HUDEP-2 (cell line): ENCODE results near the gene NHLRC1.
"Not testable (repeated sequence)": the region's sequence is repeated elsewhere in the genome, so short reads cannot be mapped to it uniquely, and the experiment has no call there.

ENCODE experiments used
- DNase-seq, 76 experiments: peaks; one replicate each; lab custom pipeline; 2025; ENCODE audit not compliant: unreplicated experiment in 76 of 76; lab: John Stamatoyannopoulos, UW

NHLRC1 gene

DNA sequence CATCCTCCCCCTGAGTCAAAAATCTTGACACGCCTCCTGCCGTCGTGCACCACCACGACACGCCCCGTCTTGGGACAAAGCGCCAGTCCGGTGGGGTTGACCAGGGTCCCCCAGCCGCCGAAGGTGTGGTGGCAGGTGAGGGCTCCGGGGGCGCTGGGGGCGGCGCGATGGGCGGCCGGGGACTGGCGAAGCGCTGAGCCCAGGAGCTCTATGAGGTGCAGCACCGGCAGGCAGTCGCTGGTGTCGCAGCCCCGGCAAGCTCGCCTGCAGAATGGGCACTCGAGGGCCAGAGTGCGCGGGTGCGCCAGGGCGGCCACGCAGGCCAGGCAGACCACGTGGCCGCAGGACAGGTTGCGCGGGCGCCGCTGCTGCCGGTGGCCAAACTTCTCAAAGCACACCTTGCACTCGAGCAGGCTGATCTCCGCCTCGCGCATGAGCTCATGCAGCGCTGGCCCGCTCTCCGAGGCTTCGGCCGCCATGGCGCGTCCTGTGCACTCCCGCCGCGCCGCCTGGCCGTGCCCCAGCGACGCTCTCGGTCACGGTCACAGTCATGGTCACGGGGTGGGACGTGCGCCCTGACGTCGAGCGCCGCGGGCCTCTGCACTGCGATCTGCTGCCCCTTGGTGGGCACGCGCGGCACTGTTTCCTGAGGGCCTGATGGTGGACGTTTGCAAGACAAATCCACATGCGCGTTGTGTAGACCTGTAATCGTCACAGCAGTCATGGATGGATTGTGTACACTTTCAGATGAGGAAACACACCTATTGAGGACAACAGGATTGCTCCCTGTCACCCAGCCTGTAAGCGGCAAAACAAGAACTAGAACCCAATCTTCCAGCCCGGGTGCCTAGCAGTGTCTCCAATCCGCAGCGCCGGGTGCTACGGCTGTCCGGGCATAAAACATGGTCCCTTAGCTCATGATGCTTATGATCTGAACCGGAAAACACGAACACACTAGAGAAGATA is at the start of gene NHLRC1:
Gene NHLRC1 (minus strand): TSS at position 550 of the 966 bp plus-strand sequence. CDS start 71 bp downstream, at position 479.
- peak; percentile 28 to 95 (median 91) for DNase-seq

DNA sequence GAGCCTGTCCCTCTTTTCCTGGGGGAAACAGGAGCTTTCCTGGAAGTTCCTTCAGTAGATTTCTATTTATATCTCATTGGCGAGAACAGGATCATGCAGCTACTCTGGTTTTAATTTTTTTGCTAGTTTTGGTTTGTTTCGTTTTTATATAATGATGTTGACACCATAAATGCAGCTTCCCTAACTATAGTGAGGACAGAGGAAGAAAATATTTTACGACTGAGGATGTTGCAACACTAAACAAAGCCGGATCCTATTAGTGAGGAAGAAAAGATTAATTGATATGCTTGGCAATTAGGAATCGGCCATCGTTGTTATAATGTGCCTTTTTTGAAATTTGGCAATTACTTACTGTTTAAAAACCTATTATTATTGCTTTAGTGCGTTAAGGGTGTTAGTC is 49.4 kb upstream of the NHLRC1 start:
- DNase-seq: no peak

DNA sequence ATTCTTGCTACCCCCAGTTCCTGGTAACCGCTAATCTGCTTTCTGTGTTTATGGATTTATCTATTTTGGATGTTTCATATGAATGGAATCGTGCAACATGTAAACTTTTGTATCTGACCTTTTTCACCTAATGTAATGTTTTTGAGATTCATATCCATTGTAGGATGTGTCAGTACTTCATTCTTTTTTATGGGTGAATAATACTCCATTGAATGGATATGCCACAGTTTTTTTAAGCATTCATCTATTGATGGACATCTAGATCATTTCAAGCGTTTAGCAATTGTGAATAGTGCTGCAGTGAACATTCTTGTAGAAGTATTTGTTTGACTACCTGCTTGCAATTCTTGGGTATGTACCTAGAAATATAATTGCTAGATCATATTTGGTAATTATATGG is 45.8 kb upstream of the NHLRC1 start:
- DNase-seq: no peak

DNA sequence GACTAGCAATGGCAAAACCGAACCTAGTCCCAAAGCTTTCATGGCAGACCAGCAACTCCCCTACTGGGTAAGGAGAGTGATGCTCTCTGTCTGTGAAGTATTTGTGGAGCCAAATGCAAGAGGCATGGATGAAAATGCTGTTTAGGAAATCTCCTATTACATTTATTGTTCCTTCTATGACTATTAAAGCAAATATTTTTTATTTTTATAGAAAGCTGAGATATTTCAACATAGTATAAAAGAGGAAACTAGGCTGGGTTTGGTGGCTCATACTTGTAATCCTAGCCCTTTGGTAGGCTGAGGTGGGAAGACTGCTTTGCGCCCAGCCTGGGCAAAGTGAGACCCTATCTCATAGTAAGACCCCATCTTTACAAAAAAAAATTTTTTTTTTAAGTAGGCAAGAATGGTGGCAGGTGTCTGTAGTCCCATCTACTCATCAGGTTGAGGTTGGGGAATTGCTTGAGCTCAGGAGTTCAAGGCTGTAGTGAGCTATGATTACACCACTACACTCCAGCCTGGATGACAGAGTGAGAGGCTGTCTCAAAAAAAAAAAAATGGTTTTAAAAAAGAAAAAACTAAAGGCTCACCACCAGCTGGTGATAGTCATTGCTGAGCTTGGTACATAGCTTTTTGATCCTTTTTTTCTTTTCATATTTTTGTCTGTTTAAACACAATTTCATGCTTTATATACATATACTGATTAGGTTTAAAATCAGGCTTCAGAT is 44.0 kb upstream of the NHLRC1 start:
- no peak for DNase-seq

DNA sequence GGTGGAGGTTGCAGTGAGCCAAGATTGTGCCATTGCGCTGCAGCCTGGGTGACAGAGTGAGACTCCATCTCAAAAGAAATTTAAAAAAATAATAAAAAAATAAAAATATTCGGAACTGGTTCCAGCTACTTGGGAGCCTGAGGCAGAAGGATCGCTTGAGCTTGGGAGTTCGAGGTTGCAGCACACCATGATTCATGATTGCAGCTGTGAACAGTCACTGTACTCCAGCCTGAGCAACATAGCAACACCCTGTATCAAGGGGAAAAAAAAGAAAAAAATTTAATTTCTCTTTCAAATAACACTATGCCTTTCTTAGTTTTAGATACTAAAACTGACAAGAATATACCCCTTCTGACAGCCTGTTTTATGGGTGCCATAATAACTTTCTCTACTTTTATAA is 43.3 kb upstream of the NHLRC1 start:
- no peak for DNase-seq

DNA sequence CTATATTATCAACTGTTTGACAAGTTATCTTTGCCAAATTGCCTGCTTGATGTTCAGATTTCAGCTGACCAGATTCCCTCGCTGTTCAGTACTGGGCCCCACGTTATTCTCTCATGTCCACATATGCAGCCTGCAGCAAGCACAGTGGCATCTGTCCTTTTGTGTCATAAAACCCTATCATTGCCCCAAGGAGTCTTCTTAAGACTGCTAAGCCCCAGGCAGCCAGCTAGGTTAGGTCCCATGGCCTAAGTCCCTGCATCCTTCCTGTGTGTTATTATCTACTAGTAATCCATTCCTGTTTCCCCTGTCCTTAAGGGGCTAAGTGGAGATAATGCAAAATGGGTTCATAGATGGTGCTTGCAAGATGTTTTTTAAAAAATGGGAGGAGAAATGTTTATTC is 39.9 kb upstream of the NHLRC1 start:
- no peak for DNase-seq

DNA sequence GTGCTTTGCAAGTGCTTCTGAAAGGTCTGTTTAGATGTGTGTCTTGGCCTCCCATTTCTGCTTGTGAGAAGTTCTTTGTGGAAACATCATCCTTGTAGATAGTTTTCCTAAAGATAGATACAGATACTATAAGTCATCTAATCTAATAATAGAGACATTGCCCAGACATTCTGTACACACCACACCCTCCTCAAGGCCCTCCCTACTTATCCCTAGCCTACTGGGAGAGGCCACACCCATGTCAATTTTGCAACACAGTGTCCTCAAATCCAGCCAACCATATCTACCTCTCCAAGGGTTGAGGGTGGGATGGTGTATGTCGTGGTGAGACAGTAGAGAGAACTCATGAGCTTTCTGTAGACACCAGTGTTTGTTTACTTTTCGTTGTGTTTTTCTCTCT is 39.0 kb upstream of the NHLRC1 start:
- peak in 15 of 76 experiments; percentile 6 to 48 (median 21) for DNase-seq

DNA sequence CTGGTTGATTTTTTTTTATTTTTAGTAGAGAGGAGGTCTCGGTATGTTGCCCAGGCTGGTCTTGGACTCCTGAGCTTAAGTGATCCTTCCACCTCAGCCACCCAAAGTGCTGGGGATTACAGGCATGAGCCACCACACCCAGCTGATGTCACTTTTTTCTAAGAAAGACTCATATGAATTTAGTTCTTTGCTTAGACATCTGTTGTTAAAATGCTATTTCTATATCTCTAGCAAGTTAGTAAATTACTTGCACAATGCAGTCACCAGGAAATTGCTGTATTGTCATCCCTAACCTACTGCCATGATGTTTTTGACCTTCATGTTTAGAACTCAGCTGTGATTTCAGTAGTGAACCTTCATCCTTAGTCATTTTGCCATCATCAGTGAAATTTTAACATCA is 38.4 kb upstream of the NHLRC1 start:
- DNase-seq: peak in 1 of 76 experiments; percentile 6

DNA sequence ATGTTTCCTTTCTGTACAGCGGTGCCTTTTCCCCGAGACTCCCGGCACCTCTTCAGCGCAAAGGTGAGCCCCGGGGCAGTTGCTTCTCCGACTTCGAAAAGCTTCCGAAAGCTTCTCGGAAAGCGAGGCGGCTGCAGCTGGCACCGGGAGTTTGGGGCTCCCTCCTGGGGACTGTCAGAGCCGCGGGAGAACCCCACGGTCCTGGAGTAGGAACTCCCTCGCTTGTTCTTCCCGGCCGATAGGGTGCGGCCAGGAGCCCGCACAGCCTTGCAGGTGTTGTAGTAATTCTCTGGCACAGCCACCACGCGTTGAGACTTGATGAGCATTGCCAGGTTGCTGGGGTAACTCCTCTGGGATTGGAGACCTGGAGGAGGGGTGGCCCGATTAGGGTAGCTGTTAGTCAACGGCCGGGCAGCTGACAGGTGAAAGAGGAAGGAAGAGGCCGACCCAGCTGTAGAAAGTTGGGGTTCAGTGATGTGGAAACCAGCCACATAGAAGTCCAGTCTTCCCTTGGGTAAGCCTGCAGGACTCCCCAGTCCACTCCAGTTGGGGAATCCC is 33.5 kb upstream of the NHLRC1 start:
- peak in 46 of 76 experiments; percentile 11 to 64 (median 38) for DNase-seq

DNA sequence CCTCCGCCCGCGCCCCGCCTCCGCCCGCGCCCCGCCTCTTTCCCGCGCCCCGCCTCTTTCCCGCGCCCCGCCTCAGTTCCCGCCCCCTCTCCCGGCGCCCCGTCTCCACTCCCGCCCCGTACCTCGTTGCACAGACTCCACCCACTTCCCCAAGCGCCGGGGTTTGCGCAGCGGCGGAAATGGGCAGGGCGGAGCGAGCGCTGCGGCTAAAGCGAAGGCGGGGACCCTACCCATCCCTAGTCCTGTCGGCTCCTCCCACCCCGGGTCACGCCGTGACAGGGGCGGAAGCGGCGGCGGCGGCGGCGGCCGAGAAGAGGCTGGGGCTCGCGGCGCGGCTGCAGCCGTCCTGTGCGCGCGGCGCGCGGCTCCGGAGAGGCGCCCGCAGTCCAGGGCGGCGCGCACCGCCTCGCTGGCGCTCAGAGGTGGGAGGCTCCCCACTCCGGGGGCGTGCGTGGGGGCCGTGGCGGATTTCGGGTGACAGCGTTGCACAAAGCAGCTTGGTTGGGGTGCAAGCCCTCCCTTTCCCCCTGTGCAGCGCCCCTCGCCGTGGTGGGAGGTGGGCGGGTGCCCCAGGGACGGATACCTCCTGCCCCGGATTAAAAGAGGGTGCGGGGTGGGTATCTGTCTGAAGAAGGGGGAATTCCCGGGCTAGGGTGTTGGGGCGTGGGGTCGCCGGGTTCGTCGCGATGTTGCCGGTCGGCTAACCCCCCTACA is 32.8 kb upstream of the NHLRC1 start, which contains the start of gene KDM1B:
Gene KDM1B (plus strand): TSS at position 273 of the 714 bp plus-strand sequence. CDS start 4,474 bp downstream, outside the sequence.
- peak; percentile 74 to 100 (median 99) for DNase-seq

DNA sequence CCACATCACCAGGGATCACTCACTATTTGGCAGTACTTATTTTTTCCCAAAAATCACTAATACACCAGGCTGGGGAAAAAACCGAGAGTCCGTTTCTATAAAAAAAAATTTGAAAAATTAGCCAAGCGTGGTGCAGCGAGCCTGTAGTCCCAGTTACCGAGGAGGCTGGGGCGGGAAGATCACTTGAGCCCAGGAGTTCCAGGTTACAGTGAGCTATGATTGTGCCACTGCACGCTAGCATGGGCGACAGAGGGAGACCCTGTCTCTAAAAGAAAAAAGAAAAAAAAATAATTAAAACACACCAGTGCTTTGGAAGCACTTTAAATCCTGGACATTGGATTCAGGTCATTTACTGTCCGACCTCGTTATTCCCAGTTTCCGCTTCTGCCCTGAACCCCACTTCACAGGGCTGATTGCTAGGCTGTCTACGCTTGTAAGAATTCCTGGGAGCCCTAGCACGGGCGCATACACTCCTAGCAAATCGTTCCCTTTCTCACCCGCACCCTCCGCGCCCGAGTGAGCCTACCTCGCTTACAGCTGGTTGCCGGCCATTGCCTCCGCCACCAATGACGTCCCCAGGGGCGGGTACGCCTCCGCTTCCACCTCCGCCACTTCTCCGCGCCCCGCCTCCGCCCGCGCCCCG is 32.2 kb upstream of the NHLRC1 start, which contains the start of gene TPMT:
Gene TPMT (minus strand): TSS at position 571 of the 643 bp plus-strand sequence. CDS start 5,950 bp downstream, outside the sequence.
- DNase-seq: peak in 8 of 76 experiments; percentile 23 to 99 (median 70)

DNA sequence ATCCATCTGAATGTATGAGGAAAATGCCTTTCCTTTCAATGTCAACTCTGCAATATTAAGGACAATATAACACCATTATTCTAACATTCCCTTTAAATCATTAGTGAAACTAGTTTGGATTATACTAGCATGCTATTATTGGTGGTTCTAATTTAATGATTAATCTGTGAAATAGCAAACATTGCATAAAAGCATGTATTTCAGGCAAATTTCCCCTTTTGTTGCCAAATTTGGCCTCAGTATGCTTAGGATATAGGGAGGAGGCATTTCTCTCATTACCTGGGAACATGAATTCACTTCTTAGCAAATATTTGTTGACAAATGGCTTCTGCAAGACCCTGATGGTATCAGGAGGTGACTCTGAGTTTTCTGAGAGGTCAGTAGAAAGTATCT is 30.8 kb upstream of the NHLRC1 start:
- DNase-seq: no peak

DNA sequence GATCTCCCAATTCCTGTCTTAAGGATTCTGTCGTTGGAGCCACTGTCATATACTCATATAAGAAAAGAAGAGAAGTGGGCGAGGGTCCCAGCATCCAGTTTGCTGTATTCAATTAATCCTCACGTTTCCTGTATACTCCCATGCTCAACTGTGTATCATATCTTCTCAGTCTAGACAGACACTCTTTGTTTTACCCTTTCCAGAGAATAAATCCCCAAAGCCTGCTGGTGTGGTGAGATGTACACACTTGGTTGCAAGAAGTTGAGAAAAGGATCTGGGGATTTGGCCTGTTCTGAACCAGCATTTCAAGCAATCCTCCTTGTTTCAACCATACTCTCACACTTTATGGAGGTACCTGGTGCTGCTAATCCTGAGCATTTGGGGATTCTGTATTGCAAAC is 29.3 kb upstream of the NHLRC1 start:
- DNase-seq: no peak

DNA sequence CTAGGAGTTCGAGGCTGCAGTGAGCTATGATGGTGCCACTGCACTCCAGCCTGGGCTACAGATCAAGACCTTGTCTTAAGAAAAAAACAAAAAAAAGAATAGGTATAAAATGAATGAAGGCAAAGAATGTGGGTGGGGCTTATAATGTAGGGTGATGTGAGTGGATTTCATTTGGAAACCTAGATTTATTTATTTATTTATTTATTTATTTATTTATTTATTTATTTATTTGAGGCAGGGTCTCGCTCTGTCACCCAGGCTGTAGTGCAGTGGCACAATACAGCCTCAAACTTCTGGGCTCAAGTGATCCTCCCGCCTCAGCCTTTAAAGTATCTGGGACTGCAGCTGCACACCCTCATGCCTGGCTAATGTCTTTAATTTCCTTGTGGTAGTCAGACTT is 28.9 kb upstream of the NHLRC1 start:
- DNase-seq: not testable (repeated sequence)

DNA sequence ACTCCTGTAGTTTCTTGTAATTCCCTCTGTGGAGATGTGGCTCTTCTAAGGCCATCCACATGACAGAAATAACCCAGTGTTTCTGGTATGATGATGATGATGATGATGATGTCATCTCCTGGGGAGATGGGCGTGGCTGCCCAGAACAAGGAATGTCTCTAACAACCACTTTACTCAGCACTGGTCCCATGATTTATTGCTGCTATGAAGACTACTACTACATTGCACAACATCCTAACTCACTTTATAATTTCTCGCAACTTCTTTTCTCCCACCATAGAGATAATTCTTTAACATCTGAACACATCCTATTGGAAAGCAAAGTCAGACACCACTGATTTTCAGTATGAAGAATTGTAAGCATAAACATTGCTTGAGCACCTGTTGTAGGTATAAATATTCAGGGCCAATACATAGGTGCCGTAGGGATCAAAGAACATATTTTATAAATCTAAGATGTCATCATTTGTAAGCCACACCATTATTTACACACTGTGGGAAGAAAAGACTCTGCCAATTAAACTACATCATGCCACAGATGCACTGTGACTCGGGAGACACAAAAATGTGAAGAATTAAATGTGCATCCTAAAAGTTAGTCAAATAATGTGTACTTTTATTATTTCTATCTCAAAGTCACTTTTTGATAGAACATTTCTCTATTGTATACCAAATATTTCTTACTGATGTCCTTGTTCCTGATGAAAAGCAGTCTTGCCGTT is 26.0 kb upstream of the NHLRC1 start:
- no peak for DNase-seq

DNA sequence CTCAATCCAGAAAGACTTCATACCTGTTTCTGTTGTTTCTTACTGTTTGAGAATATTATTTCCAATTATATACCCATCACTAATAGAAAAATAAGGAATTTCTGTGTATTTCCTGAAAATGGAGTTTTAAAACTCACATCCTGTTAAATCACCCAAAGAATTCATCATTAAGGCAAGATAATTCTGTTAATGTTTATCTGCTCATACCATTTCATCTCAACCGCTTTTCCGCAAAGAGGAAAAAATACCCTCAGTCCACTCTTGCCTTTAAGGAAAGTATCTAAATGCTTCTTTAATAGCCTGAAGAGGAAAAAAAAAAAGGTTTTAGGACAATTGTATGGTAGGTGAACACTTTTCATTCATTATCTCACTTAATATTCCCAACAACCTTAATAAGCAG is 25.1 kb upstream of the NHLRC1 start:
- DNase-seq: no peak

DNA sequence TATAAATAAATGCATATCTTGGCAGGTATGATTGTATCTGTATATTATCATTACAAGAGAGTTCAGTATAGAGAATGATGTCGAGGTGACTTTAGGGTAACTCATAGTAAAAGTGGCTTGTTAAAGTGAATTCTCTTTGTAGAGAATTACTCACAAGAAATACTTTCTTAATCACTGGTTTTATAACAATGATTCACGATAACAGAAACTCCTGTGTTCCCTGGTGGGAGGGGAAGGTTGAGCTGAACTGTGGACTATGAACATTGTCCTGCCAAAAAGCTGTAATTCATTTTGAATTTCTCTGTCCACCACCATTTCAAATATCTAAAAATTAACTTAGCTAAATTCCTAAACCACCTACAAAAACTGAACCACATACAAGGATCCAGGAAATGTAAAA is 24.7 kb upstream of the NHLRC1 start:
- DNase-seq: no peak

DNA sequence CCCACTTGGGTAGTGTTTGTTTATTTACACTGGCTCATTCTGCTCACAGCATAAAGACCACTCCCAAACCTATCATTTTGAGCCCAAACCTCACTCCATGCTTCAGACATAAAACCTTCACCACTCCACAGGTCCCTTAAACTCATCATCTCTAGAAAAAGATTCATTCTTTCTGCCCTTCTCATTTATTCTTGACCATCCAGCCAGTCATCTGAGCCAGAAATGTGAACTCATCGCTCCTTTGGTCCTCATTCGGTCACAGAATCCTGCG is 20.0 kb upstream of the NHLRC1 start:
- DNase-seq: no peak

DNA sequence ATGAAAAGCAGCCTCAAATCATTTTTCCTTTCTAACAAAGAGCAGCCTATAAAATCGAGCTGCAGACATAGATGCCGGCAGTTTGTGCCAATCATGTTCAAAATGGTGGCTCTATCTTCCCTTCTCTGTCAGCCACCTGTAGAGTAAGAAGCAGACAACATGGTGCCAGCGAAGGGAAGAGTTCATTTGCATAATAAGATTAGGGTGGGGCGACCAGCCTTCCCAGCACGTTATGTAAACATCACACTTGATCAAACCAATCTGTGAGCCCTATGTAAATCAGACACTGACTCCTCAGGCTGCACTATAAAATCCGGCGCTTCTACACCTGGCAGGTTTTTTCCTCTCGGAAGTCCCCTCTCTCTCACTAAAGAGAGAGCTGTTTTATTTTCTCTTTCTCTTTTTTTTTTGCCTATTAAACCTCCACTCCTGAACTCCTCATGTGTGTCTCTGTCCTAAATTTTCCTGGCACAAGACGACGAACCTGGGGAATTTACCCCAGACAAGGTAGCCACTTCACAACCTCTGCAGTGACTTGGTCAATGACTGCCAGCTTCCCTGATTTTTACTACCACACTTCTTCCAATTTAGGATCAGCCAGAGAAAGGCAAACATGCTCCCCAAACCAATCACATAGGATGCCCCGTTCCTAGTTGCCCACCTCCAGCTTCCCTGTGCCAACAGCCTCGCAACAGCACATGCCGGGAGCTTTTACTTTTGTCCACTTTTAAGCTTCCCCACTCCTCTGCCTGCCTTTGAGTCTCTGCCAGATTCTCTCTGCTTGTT is 19.5 kb upstream of the NHLRC1 start:
- no peak for DNase-seq
